Measurements from ENCODE around the gene DCPS. TPM values are rescaled to one million over a fixed set of nuclear protein-coding genes. Genes with fewer than 3 reads are reported as not detected.
"Not testable (repeated sequence)": the region's sequence is repeated elsewhere in the genome, so short reads cannot be mapped to it uniquely, and the experiment has no call there.

The DCPS gene
- 51.0 and 63.2 TPM in 2 replicates for total RNA-seq (2014; rRNA removed; shearing (Covaris generic))

- peak; percentile 96 for DNase-seq (ENCODE audit: low spot score)
Measured at GRCh38 chr11:126303623-126304456, at the start of gene DCPS. Gene DCPS (plus strand): TSS chr11:126304060. CDS start chr11:126304081, 21 bp downstream.

- no peak for DNase-seq (ENCODE audit: low spot score)
Measured at GRCh38 chr11:126254819-126255218, 49.0 kb upstream of the DCPS start.

DNA sequence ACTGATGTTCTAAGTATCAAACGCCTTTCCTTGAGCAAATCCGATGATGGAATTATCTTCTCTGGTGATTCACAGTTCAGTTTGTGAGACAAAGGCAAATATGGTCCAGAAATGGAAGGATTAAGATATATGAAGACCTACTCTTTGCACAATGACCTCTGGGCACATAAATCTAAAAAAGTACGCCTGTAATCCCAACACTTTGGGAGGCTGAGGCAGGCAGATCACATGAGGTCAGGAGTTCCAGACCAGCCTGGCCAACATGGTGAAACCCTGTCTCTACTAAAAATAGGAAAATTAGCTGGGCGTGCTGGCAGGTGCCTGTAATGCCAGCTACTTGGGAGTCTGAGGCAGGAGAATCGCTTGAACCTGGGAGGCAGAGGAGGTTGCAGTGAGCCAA, 48.4 kb upstream of the DCPS start:
- DNase-seq (ENCODE audit: low spot score) = not testable (repeated sequence)

DNA sequence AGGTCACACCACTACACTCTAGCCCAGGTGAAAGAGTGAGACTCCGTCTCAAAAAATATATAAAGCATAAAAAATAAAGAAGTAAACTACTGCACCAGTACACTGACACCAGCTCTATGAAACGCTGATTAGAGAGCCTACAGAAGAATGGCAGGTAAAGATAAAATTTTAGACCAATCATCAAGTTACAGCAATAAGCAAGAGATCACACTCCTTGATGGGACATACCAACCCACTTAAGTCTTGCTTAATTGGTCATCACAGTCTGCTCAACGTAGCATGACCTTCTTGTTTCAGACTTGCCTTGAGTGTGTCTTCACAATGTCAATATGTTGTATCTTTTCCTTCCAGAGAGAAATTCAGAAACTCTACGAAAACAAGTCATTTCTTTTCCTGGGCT, 47.6 kb upstream of the DCPS start:
- DNase-seq (ENCODE audit: low spot score) = no peak

DNA sequence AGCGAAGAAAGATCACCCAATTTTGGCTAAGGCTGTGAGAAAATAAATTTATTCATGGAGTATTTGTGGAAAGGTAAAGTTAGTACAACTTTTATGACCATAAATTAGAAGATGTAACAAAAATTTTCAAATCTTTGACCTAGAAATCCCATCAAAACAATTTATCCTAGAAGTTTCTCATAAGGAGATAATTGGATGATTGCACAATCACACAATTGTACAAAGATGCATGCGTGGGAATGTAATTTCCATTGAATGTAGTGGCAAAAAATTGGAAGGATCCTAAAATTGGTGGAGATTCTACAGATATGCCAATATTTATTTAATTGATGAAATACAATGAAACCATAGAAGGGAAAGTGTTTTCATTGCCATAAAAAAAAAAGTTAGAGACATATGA, 46.7 kb upstream of the DCPS start:
- DNase-seq (ENCODE audit: low spot score) = no peak

GRCh38 chr11:126257764-126258163, 46.1 kb upstream of the DCPS start:
- DNase-seq (ENCODE audit: low spot score) = no peak

- DNase-seq (ENCODE audit: low spot score) = no peak
Measured at GRCh38 chr11:126262216-126262615, 41.6 kb upstream of the DCPS start.

DNA sequence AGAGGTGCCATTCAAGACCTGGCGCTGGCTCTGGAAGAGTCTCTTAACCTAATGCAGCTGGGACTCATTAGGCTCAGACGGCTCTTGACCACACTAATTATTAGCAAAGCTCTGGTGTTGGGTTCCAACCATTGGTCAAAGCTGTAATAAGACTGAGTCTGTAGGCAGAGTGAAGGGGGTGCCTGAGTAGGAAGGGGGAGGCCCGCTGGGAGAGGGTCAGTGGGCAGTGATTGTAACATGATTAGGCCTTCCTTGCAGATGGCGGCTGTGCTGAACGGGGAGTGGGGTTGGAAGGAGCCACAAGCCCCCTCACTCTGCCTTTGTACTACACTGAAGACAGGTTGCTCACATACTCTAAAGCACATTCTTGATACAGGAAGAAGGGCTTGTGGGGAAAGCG, 40.4 kb upstream of the DCPS start:
- DNase-seq (ENCODE audit: low spot score) = no peak

DNA sequence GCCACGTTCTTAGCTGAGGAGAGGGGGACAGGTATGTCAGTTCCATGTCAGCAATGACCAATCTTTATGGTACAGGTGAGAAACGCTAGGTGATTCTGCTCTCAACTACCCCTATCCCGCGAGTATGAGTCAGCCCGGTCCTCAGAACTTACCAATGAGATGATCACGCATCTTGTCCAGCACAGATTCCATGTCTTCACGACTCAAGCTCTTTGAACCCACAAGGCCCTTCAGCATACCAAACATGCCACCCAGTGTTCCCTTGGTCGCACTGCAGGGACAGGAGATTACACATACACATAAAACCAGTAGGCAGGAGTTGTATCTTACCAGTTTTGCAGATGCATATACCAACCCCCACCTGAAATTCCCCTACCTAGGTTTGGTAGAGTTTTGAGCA, 38.0 kb upstream of the DCPS start:
- DNase-seq (ENCODE audit: low spot score) = peak; percentile 20

GRCh38 chr11:126267650-126268049, 36.2 kb upstream of the DCPS start:
- no peak for DNase-seq (ENCODE audit: low spot score)

GRCh38 chr11:126268361-126268707, 35.5 kb upstream of the DCPS start:
- no peak for DNase-seq (ENCODE audit: low spot score)

DNA sequence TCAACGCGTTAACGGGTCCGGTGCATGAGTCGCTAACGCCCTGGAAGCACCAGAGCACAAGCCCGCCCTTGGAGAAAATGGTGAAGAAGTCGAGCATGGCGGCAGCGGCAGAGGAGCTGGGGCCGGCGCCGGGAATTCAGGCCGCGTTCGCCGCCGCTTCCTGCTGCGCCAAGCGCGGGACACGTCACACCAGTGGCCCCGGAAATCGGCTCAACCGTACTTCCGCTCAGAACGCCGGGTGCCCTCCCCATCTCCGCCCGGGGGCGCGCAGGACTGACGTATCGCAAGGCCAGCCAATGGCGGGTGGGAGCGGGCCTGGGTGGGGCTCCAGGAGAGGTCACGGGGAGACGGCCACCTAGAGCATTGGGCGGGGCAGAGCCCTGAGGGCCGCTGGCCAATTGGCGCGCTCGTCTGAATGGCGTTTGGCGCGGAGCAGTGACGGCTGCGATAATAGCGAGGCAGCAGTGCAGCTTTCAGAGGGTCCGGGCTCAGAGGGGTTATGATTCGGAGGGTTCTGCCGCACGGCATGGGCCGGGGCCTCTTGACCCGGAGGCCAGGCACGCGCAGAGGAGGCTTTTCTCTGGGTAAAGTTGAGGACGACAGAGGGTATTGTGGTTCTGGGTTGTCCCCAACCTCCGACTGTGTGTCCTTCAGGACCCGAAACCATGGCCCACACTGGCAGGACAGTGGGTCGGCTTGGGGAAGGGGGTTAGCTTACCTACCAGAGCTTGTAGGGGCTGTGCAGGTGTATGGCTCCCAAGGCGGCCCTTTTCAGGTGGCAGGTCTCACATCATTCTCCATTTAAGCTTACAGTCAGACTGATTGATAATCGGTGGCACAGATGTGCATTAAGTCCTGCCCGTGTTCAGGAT, 34.9 kb upstream of the DCPS start, which contains the start of the genes FOXRED1 and SRPRA:
Gene FOXRED1 (plus strand): TSS at position 447 of the 872 bp plus-strand sequence. CDS start 53 bp downstream, at position 500.
Gene SRPRA (minus strand): TSS at position 188 of the 872 bp plus-strand sequence. CDS start 91 bp downstream, at position 97.
- peak; percentile 100 for DNase-seq (ENCODE audit: low spot score)

DNA sequence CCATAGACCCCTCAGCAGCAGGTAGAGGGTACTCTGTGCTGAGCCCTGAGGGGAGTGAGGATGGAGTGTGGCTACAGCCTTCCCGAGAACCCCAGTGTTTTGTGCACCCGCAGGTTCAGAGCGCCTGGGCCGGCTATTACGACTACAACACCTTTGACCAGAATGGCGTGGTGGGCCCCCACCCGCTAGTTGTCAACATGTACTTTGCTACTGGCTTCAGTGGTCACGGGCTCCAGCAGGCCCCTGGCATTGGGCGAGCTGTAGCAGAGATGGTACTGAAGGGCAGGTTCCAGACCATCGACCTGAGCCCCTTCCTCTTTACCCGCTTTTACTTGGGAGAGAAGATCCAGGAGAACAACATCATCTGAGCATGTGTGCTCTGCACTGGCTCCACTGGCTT, 26.5 kb upstream of the DCPS start:
- no peak for DNase-seq (ENCODE audit: low spot score)

- no peak for DNase-seq (ENCODE audit: low spot score)
Measured at GRCh38 chr11:126277780-126278179, 26.1 kb upstream of the DCPS start.

GRCh38 chr11:126279191-126279590, 24.7 kb upstream of the DCPS start:
- no peak for DNase-seq (ENCODE audit: low spot score)

- no peak for DNase-seq (ENCODE audit: low spot score)
Measured at GRCh38 chr11:126280595-126280994, 23.3 kb upstream of the DCPS start.

- no peak for DNase-seq (ENCODE audit: low spot score)
Measured at GRCh38 chr11:126281245-126281644, 22.6 kb upstream of the DCPS start.

GRCh38 chr11:126281666-126282175, 22.1 kb upstream of the DCPS start:
- DNase-seq (ENCODE audit: low spot score) = no peak

GRCh38 chr11:126282361-126282735, 21.5 kb upstream of the DCPS start:
- DNase-seq (ENCODE audit: low spot score) = peak; percentile 57

GRCh38 chr11:126282736-126283591, 20.9 kb upstream of the DCPS start, which contains the start of gene TIRAP:
Gene TIRAP (plus strand): TSS chr11:126283093. CDS start chr11:126290895, 7,802 bp downstream.
- DNase-seq (ENCODE audit: low spot score) = peak; percentile 71

- DNase-seq (ENCODE audit: low spot score) = peak; percentile 99
Measured at GRCh38 chr11:126284829-126285228, 19.0 kb upstream of the DCPS start.

Measured in HT-29 (cell line).